CD4-positive, alpha-beta memory T cell (primary cell): ENCODE results near the gene LRP1. TPM values are rescaled to one million over a fixed set of nuclear protein-coding genes. Genes with fewer than 3 reads are reported as not detected.

Source experiments
- CTCF ChIA-PET: fragments of 350-600 bp; sonication (Branson Sonifier 250); formaldehyde crosslinking; loops from one replicate; lab custom pipeline; 2021; ENCODE audit warnings: inconsistent platforms; ENCODE audit not compliant: partially characterized antibody; lab: Charles Lee
- POLR2A ChIA-PET: fragments of 350-600 bp; sonication (Branson Sonifier 250); formaldehyde crosslinking; loops from one replicate; lab custom pipeline; 2021; ENCODE audit not compliant: partially characterized antibody; lab: Charles Lee
- DNase-seq, 5 donors: peaks; one replicate each; pipeline versions ENCODE4 v3.0.0 to v3.0.0-alpha.2; 2020 to 2022; ENCODE audit warnings: mixed read lengths in 1 of 5
- H3K27ac ChIP-seq: one replicate; pipeline ENCODE4 v1.7.0; 2013; ENCODE audit warnings: low read depth, low read length
- H3K27me3 ChIP-seq: 2 replicates; pipeline ENCODE4 v1.7.0; 2013; ENCODE audit warnings: mild to moderate bottlenecking, low read length, moderate library complexity; ENCODE audit not compliant: insufficient read depth
- H3K36me3 ChIP-seq: 2 replicates; pipeline ENCODE4 v1.7.0; 2013; ENCODE audit warnings: mild to moderate bottlenecking, low read length, moderate library complexity; ENCODE audit not compliant: insufficient read depth
- H3K4me1 ChIP-seq: 2 replicates; pipeline ENCODE4 v1.7.0; 2013; ENCODE audit warnings: mild to moderate bottlenecking, low read length, moderate library complexity; ENCODE audit not compliant: insufficient read depth
- H3K4me3 ChIP-seq, 2 donors: one replicate each; pipeline ENCODE4 v1.7.0; 2013; ENCODE audit warnings: low read length in 2 of 2, mild to moderate bottlenecking in 1 of 2
- H3K9me3 ChIP-seq, 2 donors: one replicate each; pipeline ENCODE4 v1.7.0; 2013; ENCODE audit warnings: low read length in 2 of 2, control low read depth in 1 of 2; ENCODE audit not compliant: control insufficient read depth in 1 of 2
- H3K27ac Mint-ChIP-seq, 7 donors: one replicate each; pipeline ENCODE4 v1.8.0; 2020 to 2021; ENCODE audit warnings: mixed read lengths in 7 of 7, mild to moderate bottlenecking in 6 of 7, inconsistent platforms in 3 of 7, moderate library complexity in 3 of 7
- H3K27me3 Mint-ChIP-seq, 2 donors: one replicate each; pipeline ENCODE4 v1.8.0; 2020 to 2021; ENCODE audit warnings: mixed read lengths in 2 of 2
- H3K36me3 Mint-ChIP-seq, 2 donors: one replicate each; pipeline ENCODE4 v1.8.0; 2020 to 2021; ENCODE audit warnings: mixed read lengths in 2 of 2, inconsistent platforms in 1 of 2, mild to moderate bottlenecking in 1 of 2
- H3K4me1 Mint-ChIP-seq, 4 donors: one replicate each; pipeline ENCODE4 v1.8.0; 2020 to 2021; ENCODE audit warnings: mixed read lengths in 4 of 4, mild to moderate bottlenecking in 1 of 4
- H3K4me3 Mint-ChIP-seq, 8 donors: one replicate each; pipeline ENCODE4 v1.8.0; 2020 to 2021; ENCODE audit warnings: mixed read lengths in 8 of 8, mild to moderate bottlenecking in 7 of 8, moderate library complexity in 6 of 8, inconsistent platforms in 3 of 8
- H3K9me3 Mint-ChIP-seq, 8 donors: one replicate each; pipeline ENCODE4 v1.8.0; 2020 to 2021; ENCODE audit warnings: mixed read lengths in 8 of 8, mild to moderate bottlenecking in 5 of 8, inconsistent platforms in 3 of 8, moderate library complexity in 1 of 8
- intact Hi-C: fragments of 100-400 bp; cut with micrococcal nuclease; formaldehyde crosslinking; loops from one replicate; pipeline ENCODE4 v1.15.1; 2023
- polyA plus RNA-seq, 2 donors: library from polyadenylated mRNA; unstranded; fragments of 300-500 nt; fragmentation: Illumina TruSeq; gene quantifications; one replicate each; pipeline ENCODE4 v1.2.3, GENCODE V29; 2021
- total RNA-seq, 2 experiments: library from RNA; stranded (reverse); gene quantifications; one replicate each; pipeline ENCODE4 v1.2.3, GENCODE V29; 2021

LRP1 gene
- total and polyA plus RNA-seq, 4 experiments from 2014 or later, result 0.38 to 11.6 (median 9.7) TPM; not detected in 1

DNA sequence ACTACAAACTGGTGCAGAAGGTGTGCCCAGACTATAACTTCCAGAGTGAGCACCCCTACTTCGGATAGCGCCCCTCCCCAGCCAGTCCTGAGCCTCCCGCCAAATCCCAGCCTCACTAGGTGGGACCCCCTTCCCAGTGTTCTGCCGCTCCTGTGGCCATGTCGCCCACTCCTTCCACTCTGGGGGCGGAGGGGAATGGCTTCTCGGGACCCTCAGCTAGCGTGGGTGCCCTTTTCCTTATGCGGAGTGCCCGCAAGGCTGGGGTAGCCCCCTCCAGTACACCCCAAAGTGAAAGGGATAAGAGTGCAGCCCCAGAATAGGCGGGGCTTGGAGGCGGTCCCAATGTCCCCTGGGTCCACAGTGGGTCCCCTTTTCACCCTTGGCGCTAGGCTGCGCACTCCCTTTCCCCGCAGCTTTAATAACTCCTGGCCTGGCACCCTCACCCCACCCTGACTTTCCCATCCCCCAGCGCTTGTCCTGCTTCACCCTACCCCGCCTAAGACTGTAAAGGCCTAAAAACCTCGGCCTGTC lies 97.5 kb downstream of the LRP1 start:
- H3K4me3 Mint-ChIP-seq, result peak overlapping the region in 7 of 8 donors; percentile 33 to 74 (median 60)

DNA sequence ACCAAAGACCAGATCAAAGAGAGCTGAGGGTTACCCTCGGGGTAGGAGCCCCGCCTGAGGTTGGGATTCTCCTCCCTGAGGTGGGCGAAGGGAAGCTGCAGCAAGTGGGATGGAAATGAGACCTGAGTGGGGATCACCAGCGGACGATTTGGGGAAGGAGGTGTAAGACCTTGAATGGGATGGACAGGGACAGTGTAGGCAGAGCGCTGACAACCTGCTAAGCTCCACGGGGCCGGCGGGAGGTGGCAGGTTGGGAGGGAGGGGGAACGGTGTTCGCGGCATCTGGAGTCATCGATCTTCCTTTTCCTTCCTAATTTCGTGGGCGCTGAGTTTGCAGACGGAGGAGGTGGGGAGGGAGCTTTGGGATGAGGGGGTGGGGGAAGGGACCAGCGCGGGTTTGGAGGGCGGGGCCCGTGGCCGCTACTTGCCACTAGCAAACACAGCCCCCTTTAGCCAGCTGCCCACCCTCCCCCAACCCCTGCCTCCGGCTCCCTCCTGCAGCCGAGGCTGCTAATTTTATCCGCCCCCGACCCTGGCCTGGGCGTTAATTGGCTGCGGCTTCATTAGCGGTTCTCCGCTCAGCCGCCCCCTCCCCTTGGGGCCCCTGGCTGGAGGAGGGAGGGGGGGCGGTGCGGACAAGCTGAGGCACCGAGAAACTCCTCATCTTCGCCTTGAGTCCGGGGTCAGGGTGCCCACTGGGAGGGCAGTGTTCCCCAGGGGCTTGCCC lies 98.5 kb downstream of the LRP1 start:
- H3K4me1 ChIP-seq, result peaks cover 61% of the 10 kb centered on the region
- H3K9me3 ChIP-seq, result no peaks in the 10 kb centered on the region
- Mint-ChIP-seq H3K4me3 (peak overlapping the region in 6 of 8 donors; percentile 22 to 65 (median 40)), H3K9me3 (peaks cover 0 to 1% (median 0%) of the 10 kb centered on the region in 8 donors), H3K36me3 (peaks cover 2 to 15% of the 10 kb centered on the region in 2 donors), H3K27me3 (peaks cover 34 to 41% of the 10 kb centered on the region in 2 donors), H3K4me1 (peaks cover 32 to 68% (median 46%) of the 10 kb centered on the region in 4 donors), H3K27ac (peak overlapping the region in 2 of 7 donors; percentile 30 to 70)
- DNase-seq, result no peak
- ChIA-PET POLR2A (interaction anchor here (1.0 to 6.0 kb wide), 5 partner anchors 9 to 115 kb away, joined by 3 to 55 read pairs (median 5); partner anchors contain the start of gene STAT6), CTCF (interaction anchor here (1.1 to 12.3 kb wide), 4 partner anchors 7 to 16 kb away, joined by 3 to 245 read pairs (median 80); partner anchors contain the start of gene NXPH4)
- H3K27ac ChIP-seq, result no peak overlapping the region
- intact Hi-C loops, result loop anchor here (5.0 kb wide), 1 partner anchor 1004 kb away; the partner anchor contains the start of genes NABP2 and RNF41
- H3K27me3 ChIP-seq, result peaks cover 46% of the 10 kb centered on the region
- no peak overlapping the region for H3K4me3 ChIP-seq
- H3K36me3 ChIP-seq, result peaks cover 3% of the 10 kb centered on the region

More for the DNA sequence above, 97.5 kb downstream of the LRP1 start:
- CTCF ChIA-PET, result interaction anchor here (11.8 to 12.3 kb wide), 2 partner anchors 11 to 17 kb away, joined by 157 to 245 read pairs; partner anchors contain the start of gene NXPH4
- H3K9me3 Mint-ChIP-seq, result peaks cover 0 to 1% (median 0%) of the 10 kb centered on the region in 8 donors
- DNase-seq, result no peak
- H3K27ac ChIP-seq, result no peak overlapping the region
- no peaks in the 10 kb centered on the region for H3K9me3 ChIP-seq
- POLR2A ChIA-PET, result interaction anchor here (1.0 to 6.0 kb wide), 4 partner anchors 10 to 114 kb away, joined by 3 to 55 read pairs (median 4); partner anchors contain the start of gene STAT6
- peaks cover 41 to 49% of the 10 kb centered on the region in 2 donors for H3K27me3 Mint-ChIP-seq
- peaks cover 34 to 72% (median 49%) of the 10 kb centered on the region in 4 donors for H3K4me1 Mint-ChIP-seq
- intact Hi-C loops, result loop anchor here (1.0 to 5.0 kb wide), 3 partner anchors 11 to 1003 kb away; partner anchors contain the start of genes NABP2 and RNF41
- no peak overlapping the region for H3K4me3 ChIP-seq
- H3K36me3 Mint-ChIP-seq, result peaks cover 0 to 12% of the 10 kb centered on the region in 2 donors
- peaks cover 58% of the 10 kb centered on the region for H3K4me1 ChIP-seq
- H3K27me3 ChIP-seq, result peaks cover 56% of the 10 kb centered on the region
- no peaks in the 10 kb centered on the region for H3K36me3 ChIP-seq
- H3K27ac Mint-ChIP-seq, result peak overlapping the region in 4 of 7 donors; percentile 17 to 81 (median 42)

DNA sequence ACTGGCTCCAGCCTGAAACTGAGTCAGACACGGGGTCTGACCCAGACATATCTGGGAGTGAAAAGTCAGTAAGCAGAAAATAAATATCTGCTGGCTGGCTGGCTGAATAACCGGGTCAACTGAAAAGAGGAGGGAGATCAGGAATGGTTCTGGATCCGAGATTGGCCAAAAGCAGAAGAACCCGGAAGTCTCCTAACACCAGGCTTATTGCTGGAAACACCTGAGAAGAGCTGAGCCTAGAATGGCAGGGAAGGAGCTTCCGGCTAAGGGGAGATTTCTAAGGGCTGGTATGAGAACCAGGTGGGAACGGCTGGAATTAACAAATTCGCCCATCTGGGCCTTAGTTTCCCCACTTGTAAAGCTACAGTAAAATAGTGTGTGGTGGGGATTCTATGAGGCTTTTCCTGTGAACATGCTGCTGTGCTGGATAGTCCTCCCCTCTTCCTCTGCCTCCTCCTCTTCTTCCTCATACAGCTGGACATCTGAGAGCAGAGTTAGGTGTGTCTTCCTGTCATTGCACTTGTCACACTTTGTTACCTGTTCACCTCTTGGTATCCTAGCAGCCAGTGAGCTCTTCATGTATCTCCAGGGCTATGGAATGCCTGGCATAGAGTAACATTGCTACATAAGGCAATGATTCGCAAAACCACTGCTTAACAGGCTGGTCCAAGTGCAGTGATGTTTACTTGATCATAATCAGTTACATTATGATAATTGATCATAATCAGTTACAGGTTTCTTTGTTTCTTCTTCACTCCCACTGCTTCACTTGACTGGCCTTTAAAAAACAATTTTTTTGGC lies 99.2 kb downstream of the LRP1 start:
- CTCF ChIA-PET, result interaction anchor here (1.1 to 12.3 kb wide), 4 partner anchors 8 to 15 kb away, joined by 3 to 245 read pairs (median 80); partner anchors contain the start of gene NXPH4
- Mint-ChIP-seq H3K36me3 (peaks cover 7 to 22% of the 10 kb centered on the region in 2 donors), H3K27ac (peak overlapping the region in 2 of 7 donors; percentile 31 to 81), H3K9me3 (peaks cover 0 to 1% (median 0%) of the 10 kb centered on the region in 8 donors), H3K4me3 (peak overlapping the region in 3 of 8 donors; percentile 36 to 45 (median 43)), H3K27me3 (peaks cover 28 to 35% of the 10 kb centered on the region in 2 donors), H3K4me1 (peaks cover 29 to 67% (median 43%) of the 10 kb centered on the region in 4 donors)
- POLR2A ChIA-PET, result interaction anchor here (1.3 to 6.0 kb wide), 2 partner anchors 9 to 13 kb away, joined by 5 to 55 read pairs; a partner anchor contains a TSS
- Histone ChIP-seq H3K4me1 (peaks cover 60% of the 10 kb centered on the region), H3K36me3 (peaks cover 11% of the 10 kb centered on the region), H3K4me3 (no peak overlapping the region), H3K9me3 (no peaks in the 10 kb centered on the region), H3K27ac (no peak overlapping the region), H3K27me3 (peaks cover 39% of the 10 kb centered on the region)
- DNase-seq, result no peak
- intact Hi-C loops, result loop anchor here (5.0 kb wide), 1 partner anchor 1005 kb away; the partner anchor contains the start of genes NABP2 and RNF41

DNA sequence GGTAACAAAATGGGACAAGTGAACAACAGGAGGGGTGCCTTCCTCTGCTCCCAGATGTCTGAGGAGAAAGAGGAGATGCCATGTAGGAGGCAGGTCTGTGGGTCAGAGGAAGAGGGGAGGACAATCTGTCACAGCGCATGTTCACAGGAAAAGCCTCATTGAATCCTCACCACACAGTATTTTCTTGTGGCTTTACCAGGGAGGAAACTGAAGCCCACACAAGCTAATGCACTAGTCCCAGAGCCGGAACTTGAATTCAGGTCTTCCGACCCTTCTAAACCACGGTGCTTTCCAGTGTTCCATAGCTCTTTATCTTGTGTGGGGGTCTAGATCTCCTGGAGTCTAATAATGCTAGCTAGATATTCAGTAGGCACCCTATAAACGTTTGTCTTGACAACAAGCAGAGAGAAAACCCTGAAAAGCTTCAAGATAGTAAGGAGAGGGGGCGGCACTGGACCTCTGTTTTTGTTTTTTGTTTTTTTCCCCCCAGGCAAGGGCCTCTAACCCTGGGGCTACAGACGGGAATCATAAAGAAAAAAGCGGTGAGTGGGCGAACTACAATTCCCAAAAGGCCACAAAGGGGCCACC lies 100.9 kb downstream of the LRP1 start:
- peaks cover 27% of the 10 kb centered on the region for H3K36me3 ChIP-seq
- H3K4me1 ChIP-seq, result peaks cover 66% of the 10 kb centered on the region
- peaks cover 14 to 20% of the 10 kb centered on the region in 2 donors for H3K27me3 Mint-ChIP-seq
- peak overlapping the region; percentile 92 to 99 (median 94) for H3K4me3 Mint-ChIP-seq
- intact Hi-C loops, result loop anchor here (1.0 to 5.0 kb wide), 3 partner anchors 10 to 1007 kb away; partner anchors contain the start of genes NABP2 and RNF41
- ChIA-PET CTCF (interaction anchor here (0.6 to 12.3 kb wide), 10 partner anchors 8 to 226 kb away, joined by 3 to 245 read pairs (median 4); partner anchors contain the start of genes INHBE, NXPH4 and STAT6), POLR2A (interaction anchor here (0.8 to 4.0 kb wide), 8 partner anchors 10 to 541 kb away, joined by 3 to 63 read pairs (median 4); partner anchors contain the start of genes NAB2, NACA, NEMP1 and PTGES3)
- peaks cover 0 to 1% (median 0%) of the 10 kb centered on the region in 8 donors for H3K9me3 Mint-ChIP-seq
- peak overlapping the region; percentile 80 to 95 (median 89) for H3K27ac Mint-ChIP-seq
- H3K9me3 ChIP-seq, result no peaks in the 10 kb centered on the region
- peaks cover 22% of the 10 kb centered on the region for H3K27me3 ChIP-seq
- H3K4me3 ChIP-seq, result peak overlapping the region; percentile 80 to 90
- peak overlapping the region; percentile 57 for H3K27ac ChIP-seq
- H3K4me1 Mint-ChIP-seq, result peaks cover 27 to 60% (median 42%) of the 10 kb centered on the region in 4 donors
- peaks cover 23 to 34% of the 10 kb centered on the region in 2 donors for H3K36me3 Mint-ChIP-seq
- DNase-seq, result peak in 1 of 5 donors; percentile 49

DNA sequence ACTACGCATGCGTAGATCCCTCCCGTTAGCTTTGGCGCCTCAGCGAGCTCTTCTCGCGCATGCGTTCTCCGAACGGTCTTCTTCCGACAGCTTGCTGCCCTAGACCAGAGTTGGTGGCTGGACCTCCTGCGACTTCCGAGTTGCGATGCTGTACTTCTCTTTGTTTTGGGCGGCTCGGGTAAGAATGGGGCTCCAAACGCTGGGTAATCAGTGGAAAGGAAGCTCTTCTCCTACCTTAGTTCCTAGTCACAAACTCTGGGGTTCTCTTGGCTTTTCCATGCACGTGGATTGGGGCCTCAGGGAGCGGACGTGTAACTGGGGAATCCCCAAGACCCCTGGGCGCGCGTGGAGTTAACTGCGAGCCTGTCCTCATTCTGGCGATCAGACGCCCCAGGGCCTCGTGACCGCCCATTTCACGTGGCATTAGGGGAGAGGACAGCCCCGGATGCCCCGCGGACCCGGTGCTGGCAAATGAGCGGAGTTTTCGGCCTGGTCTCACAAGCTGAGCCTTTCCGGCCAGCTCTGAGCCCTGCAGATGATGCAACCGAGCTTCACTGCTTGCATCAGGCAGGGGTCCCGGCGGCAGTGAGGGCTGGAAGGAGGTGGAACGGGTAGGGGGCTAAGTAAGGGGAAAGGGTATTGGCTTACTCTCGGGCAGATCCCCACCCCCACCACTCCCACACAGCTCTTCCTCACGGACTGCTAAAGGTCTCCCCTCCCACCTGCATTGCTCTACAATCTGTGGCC lies 101.5 kb downstream of the LRP1 start, which contains the start of gene SHMT2:
TSS of gene SHMT2 (plus strand) at position 78 of the 747 bp plus-strand sequence. CDS start at position 146, 68 bp downstream.
- peak within 1 kb of the TSS; percentile 80 to 90 for H3K4me3 ChIP-seq
- peak; percentile 89 to 90 (median 90) for DNase-seq
- Mint-ChIP-seq H3K9me3 (peaks cover 0 to 1% (median 0%) of the 10 kb centered on the region in 8 donors), H3K4me3 (peak within 1 kb of the TSS; percentile 92 to 99 (median 94)), H3K27ac (peak within 1 kb of the TSS; percentile 80 to 95 (median 89)), H3K27me3 (peaks cover 14 to 17% of the 10 kb centered on the region in 2 donors), H3K36me3 (peaks cover 29 to 40% of the 10 kb centered on the region in 2 donors), H3K4me1 (peaks cover 27 to 67% (median 46%) of the 10 kb centered on the region in 4 donors)
- peaks cover 16% of the 10 kb centered on the region for H3K27me3 ChIP-seq
- peaks cover 66% of the 10 kb centered on the region for H3K4me1 ChIP-seq
- POLR2A ChIA-PET, result interaction anchor here (0.8 to 4.0 kb wide), 9 partner anchors 11 to 541 kb away, joined by 3 to 63 read pairs (median 3); partner anchors contain the start of genes NAB2, NACA, NEMP1 and PTGES3
- peak within 1 kb of the TSS; percentile 57 for H3K27ac ChIP-seq
- CTCF ChIA-PET, result interaction anchor here (0.6 to 12.3 kb wide), 11 partner anchors 8 to 267 kb away, joined by 3 to 245 read pairs (median 4); partner anchors contain the start of genes INHBE, NXPH4 and STAT6
- H3K36me3 ChIP-seq, result peaks cover 28% of the 10 kb centered on the region
- intact Hi-C loops, result loop anchor here (1.0 to 10.0 kb wide), 5 partner anchors 9 to 1008 kb away; partner anchors contain the start of genes BAZ2A, NABP2, PRIM1 and RNF41
- H3K9me3 ChIP-seq, result no peaks in the 10 kb centered on the region
